Panc1 (cell line): Measurements from ENCODE around the gene SH3BP1.

Experiments
- POLR2AphosphoS5 ChIP-seq: IDR thresholded peaks from 2 replicates; pipeline ENCODE4 v1.6.1; 2012; ENCODE audit warnings: mild to moderate bottlenecking, low read depth, low read length, moderate library complexity
- TF ChIP-seq, protein P1 (sequence below): fragments of 450-650 bp; IDR thresholded peaks from 2 replicates; pipeline ENCODE4 v1.5.1; 2017; ENCODE audit warnings: mild to moderate bottlenecking
- TF ChIP-seq, protein P2 (sequence below), 2 experiments: IDR thresholded peaks; 2 replicates each; pipeline ENCODE4 v1.6.1; 2011 to 2012; ENCODE audit warnings: low read depth in 2 of 2, control low read depth in 1 of 2, low read length in 1 of 2, mild to moderate bottlenecking in 1 of 2, moderate library complexity in 1 of 2; ENCODE audit not compliant: insufficient read depth in 1 of 2

DNA sequence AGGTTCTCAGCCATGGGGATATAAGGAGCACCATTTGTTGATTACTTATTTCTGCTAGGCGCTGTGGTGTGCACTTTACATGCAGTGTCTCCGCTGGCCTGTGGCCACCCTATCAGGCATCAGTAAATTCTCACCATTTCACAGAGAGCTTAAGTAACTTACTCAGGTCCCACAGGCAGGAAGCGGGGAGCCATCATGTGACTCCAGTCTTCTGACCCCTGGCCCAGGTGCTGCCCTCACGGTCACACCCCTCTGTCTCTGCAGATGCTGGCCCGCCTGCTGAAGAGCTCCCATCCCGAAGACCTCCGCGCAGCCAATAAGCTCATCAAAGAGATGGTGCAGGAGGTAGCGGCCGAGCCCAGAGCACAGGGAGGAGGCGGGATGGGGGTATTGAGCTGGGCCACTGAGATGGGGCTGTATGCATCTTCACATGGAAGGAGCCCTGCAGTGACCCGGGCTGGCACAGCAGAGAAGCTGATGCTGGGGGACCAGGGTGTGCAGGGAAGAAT, 18.1 kb upstream of the SH3BP1 start:
- TF ChIP-seq, protein P1, sequence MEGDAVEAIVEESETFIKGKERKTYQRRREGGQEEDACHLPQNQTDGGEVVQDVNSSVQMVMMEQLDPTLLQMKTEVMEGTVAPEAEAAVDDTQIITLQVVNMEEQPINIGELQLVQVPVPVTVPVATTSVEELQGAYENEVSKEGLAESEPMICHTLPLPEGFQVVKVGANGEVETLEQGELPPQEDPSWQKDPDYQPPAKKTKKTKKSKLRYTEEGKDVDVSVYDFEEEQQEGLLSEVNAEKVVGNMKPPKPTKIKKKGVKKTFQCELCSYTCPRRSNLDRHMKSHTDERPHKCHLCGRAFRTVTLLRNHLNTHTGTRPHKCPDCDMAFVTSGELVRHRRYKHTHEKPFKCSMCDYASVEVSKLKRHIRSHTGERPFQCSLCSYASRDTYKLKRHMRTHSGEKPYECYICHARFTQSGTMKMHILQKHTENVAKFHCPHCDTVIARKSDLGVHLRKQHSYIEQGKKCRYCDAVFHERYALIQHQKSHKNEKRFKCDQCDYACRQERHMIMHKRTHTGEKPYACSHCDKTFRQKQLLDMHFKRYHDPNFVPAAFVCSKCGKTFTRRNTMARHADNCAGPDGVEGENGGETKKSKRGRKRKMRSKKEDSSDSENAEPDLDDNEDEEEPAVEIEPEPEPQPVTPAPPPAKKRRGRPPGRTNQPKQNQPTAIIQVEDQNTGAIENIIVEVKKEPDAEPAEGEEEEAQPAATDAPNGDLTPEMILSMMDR: no peak
- TF ChIP-seq, protein P2, sequence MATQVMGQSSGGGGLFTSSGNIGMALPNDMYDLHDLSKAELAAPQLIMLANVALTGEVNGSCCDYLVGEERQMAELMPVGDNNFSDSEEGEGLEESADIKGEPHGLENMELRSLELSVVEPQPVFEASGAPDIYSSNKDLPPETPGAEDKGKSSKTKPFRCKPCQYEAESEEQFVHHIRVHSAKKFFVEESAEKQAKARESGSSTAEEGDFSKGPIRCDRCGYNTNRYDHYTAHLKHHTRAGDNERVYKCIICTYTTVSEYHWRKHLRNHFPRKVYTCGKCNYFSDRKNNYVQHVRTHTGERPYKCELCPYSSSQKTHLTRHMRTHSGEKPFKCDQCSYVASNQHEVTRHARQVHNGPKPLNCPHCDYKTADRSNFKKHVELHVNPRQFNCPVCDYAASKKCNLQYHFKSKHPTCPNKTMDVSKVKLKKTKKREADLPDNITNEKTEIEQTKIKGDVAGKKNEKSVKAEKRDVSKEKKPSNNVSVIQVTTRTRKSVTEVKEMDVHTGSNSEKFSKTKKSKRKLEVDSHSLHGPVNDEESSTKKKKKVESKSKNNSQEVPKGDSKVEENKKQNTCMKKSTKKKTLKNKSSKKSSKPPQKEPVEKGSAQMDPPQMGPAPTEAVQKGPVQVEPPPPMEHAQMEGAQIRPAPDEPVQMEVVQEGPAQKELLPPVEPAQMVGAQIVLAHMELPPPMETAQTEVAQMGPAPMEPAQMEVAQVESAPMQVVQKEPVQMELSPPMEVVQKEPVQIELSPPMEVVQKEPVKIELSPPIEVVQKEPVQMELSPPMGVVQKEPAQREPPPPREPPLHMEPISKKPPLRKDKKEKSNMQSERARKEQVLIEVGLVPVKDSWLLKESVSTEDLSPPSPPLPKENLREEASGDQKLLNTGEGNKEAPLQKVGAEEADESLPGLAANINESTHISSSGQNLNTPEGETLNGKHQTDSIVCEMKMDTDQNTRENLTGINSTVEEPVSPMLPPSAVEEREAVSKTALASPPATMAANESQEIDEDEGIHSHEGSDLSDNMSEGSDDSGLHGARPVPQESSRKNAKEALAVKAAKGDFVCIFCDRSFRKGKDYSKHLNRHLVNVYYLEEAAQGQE (IDR thresholded peaks at IDR 0.05; ENCODE audit: insufficient read depth in 1 of 2, low read depth in 2 of 2, low read length in 1 of 2): no peak
- no peak for TF ChIP-seq POLR2AphosphoS5
